B cell (primary cell): ENCODE measurements around the gene GPR173. TPM values are rescaled to one million over a fixed set of nuclear protein-coding genes. Genes with fewer than 3 reads are reported as not detected.

Experiments used
- ATAC-seq: fragments of 200-7000 bp; cut with Tn5 transposase; one replicate; pipeline ENCODE4 v1.10.0; 2021; ENCODE audit warnings: low read depth, mild to moderate bottlenecking, moderate number of reproducible peaks, moderate library complexity
- CTCF ChIA-PET: fragments of 350-600 bp; sonication (Branson Sonifier 250); formaldehyde crosslinking; loops from one replicate; lab custom pipeline; 2021; ENCODE audit warnings: antibody characterized with exemption, inconsistent platforms; lab: Charles Lee
- POLR2A ChIA-PET: fragments of 350-600 bp; sonication (Branson Sonifier 250); formaldehyde crosslinking; loops from one replicate; lab custom pipeline; 2021; ENCODE audit warnings: antibody characterized with exemption; lab: Charles Lee
- DNase-seq: peaks from one replicate; pipeline ENCODE4 v3.0.0; 2013
- H2AFZ ChIP-seq: 2 replicates; pipeline ENCODE4 v1.6.1; 2012; ENCODE audit warnings: mild to moderate bottlenecking, low read depth, low read length; ENCODE audit not compliant: insufficient read depth, poor library complexity, severe bottlenecking
- H3K27ac ChIP-seq, 2 donors: 1 replicate in 1 of 2; 2 replicates in 1 of 2; pipeline ENCODE4 v1.5.1; 2012 to 2013; ENCODE audit warnings: low read length in 2 of 2, mild to moderate bottlenecking in 2 of 2, moderate library complexity in 1 of 2
- H3K27me3 ChIP-seq, 4 experiments: fragments of 200-600 bp in 1 of 4; sonication (generic) in 1 of 4; replicated peaks in 1 of 4; 1 replicate in 2 of 4; 2 replicates in 2 of 4; pipeline versions ENCODE4 v1.6.1 to v1.7.0; 2013 to 2016; ENCODE audit warnings: low read length in 3 of 4, mild to moderate bottlenecking in 2 of 4, mixed read lengths in 1 of 4, moderate library complexity in 1 of 4; ENCODE audit not compliant: insufficient read depth in 4 of 4, control insufficient read depth in 3 of 4; ENCODE audit errors: control extremely low read depth in 1 of 4
- H3K36me3 ChIP-seq, 2 experiments: replicated peaks in 1 of 2; 1 replicate in 1 of 2; 2 replicates in 1 of 2; pipeline versions ENCODE4 v1.6.1 to v1.7.1; 2013; ENCODE audit warnings: low read length in 1 of 2; ENCODE audit not compliant: insufficient read depth in 2 of 2, control insufficient read depth in 1 of 2; ENCODE audit errors: control extremely low read depth in 1 of 2, extremely low read depth in 1 of 2
- H3K4me1 ChIP-seq, 2 donors: fragments of 200-600 bp in 1 of 2; sonication (generic) in 1 of 2; 1 replicate in 1 of 2; 2 replicates in 1 of 2; pipeline versions ENCODE4 v1.5.1 to v1.6.1; 2013 to 2017; ENCODE audit warnings: low read length in 2 of 2; ENCODE audit not compliant: control insufficient read depth in 2 of 2, insufficient read depth in 2 of 2
- H3K4me2 ChIP-seq: replicated peaks from 2 replicates; pipeline ENCODE3; 2012; ENCODE audit warnings: mild to moderate bottlenecking, low read depth, low read length; ENCODE audit not compliant: poor library complexity, severe bottlenecking
- H3K4me3 ChIP-seq, 5 experiments: fragments of 200-600 bp in 1 of 5; sonication (generic) in 1 of 5; 1 replicate in 3 of 5; 2 replicates in 2 of 5; pipeline versions ENCODE4 v1.5.1 to v1.7.0; 2011 to 2016; ENCODE audit warnings: low read length in 4 of 5, mild to moderate bottlenecking in 4 of 5, low read depth in 2 of 5, control low read depth in 1 of 5, moderate library complexity in 1 of 5; ENCODE audit not compliant: insufficient read depth in 1 of 5; ENCODE audit errors: control extremely low read depth in 1 of 5, extremely low read depth in 1 of 5
- H3K79me2 ChIP-seq: fragments of 200-600 bp; sonication (generic); one replicate; pipeline ENCODE4 v1.6.0; 2016; ENCODE audit warnings: low read length; ENCODE audit not compliant: control insufficient read depth, insufficient read depth
- H3K9ac ChIP-seq: fragments of 200-600 bp; sonication (generic); 2 replicates; pipeline ENCODE4 v1.6.1; 2017; ENCODE audit warnings: mild to moderate bottlenecking, low read length, moderate library complexity
- H3K9me3 ChIP-seq, 3 donors: one replicate each; pipeline versions ENCODE4 v1.6.1 to v1.7.1; 2013; ENCODE audit warnings: low read length in 2 of 3; ENCODE audit not compliant: control insufficient read depth in 2 of 3, insufficient read depth in 1 of 3; ENCODE audit errors: control extremely low read depth in 1 of 3
- H4K20me1 ChIP-seq: 2 replicates; pipeline ENCODE4 v1.6.0; 2012; ENCODE audit warnings: mild to moderate bottlenecking, low read length; ENCODE audit not compliant: insufficient read depth, control insufficient read depth, poor library complexity, severe bottlenecking
- H3K27ac Mint-ChIP-seq: one replicate; pipeline ENCODE4 v1.8.0; 2021; ENCODE audit warnings: mixed read lengths
- H3K27me3 Mint-ChIP-seq: one replicate; pipeline ENCODE4 v1.8.0; 2021; ENCODE audit warnings: mixed read lengths
- H3K4me1 Mint-ChIP-seq: one replicate; pipeline ENCODE4 v1.8.0; 2021; ENCODE audit warnings: mixed read lengths
- H3K4me3 Mint-ChIP-seq: one replicate; pipeline ENCODE4 v1.8.0; 2021; ENCODE audit warnings: mixed read lengths
- H3K9me3 Mint-ChIP-seq: one replicate; pipeline ENCODE4 v1.8.0; 2022; ENCODE audit warnings: mixed read lengths; ENCODE audit not compliant: insufficient read depth
- CTCF ChIP-seq: fragments of 200-600 bp; IDR thresholded peaks from one replicate; pipeline ENCODE4 v1.8.0; 2022; ENCODE audit warnings: antibody characterized with exemption, mild to moderate bottlenecking
- EZH2 ChIP-seq: IDR thresholded peaks from 2 replicates; pipeline ENCODE4 v1.6.1; 2012; ENCODE audit warnings: borderline replicate concordance, low read depth, mild to moderate bottlenecking, moderate library complexity, low read length; ENCODE audit not compliant: insufficient read depth, poor library complexity, severe bottlenecking
- WGBS: methylation state at CpG from one replicate; pipeline ENCODE4 v1.1.5; 2013; ENCODE audit warnings: missing lambda C conversion rate; ENCODE audit not compliant: insufficient coverage; 5-methylcytosine and 5-hydroxymethylcytosine counted together
- intact Hi-C: fragments of 100-400 bp; cut with micrococcal nuclease; formaldehyde crosslinking; loops from one replicate; pipeline ENCODE4 v1.10.0; 2022
- polyA plus RNA-seq: library from polyadenylated mRNA; depleted of rRNA; stranded (reverse); fragments of >200 nt; gene quantifications from 2 replicates; pipeline ENCODE4 v1.2.3, GENCODE V29; 2012
- total RNA-seq, 2 donors: library from RNA; stranded (reverse); fragments of 120-200 nt in 1 of 2; gene quantifications; 1 replicate in 1 of 2; 2 replicates in 1 of 2; pipeline versions ENCODE4 v1.2.3 to v1.2.4, GENCODE V29; 2013 to 2022

Gene GPR173
- total and polyA plus RNA-seq, 2 donors (not counting 1 experiment from before 2014, with no cell fraction given), result 0.12 TPM; not detected in 1

GRCh38 chrX:53028678-53029077 lies 19.9 kb upstream of the GPR173 start:
- POLR2A ChIA-PET, result no interaction called here
- intact Hi-C loops, result no loop called here
- H3K9ac ChIP-seq, result no peak overlapping the region
- no peak overlapping the region for H3K4me3 Mint-ChIP-seq
- TF ChIP-seq CTCF (no peak), EZH2 (no peak)
- DNase-seq (no peak), ATAC-seq (no peak)
- H3K4me3 ChIP-seq, result no peak overlapping the region
- no CpG with 5 or more reads among the region's 1 CpG for WGBS
- H3K79me2 ChIP-seq, result no peaks in the 10 kb centered on the region
- H3K27ac Mint-ChIP-seq, result no peak overlapping the region
- H3K4me1 ChIP-seq, result no peaks in the 10 kb centered on the region
- H3K4me2 ChIP-seq, result no peak overlapping the region
- no peaks in the 10 kb centered on the region for H4K20me1 ChIP-seq
- no peaks in the 10 kb centered on the region for H3K9me3 Mint-ChIP-seq
- no peak overlapping the region for H3K27ac ChIP-seq
- CTCF ChIA-PET, result no interaction called here
- H3K9me3 ChIP-seq, result no peaks in the 10 kb centered on the region
- no peak overlapping the region for H2AFZ ChIP-seq
- no peaks in the 10 kb centered on the region for H3K27me3 Mint-ChIP-seq
- peaks cover 0 to 6% (median 0%) of the 10 kb centered on the region in 4 experiments for H3K27me3 ChIP-seq
- H3K36me3 ChIP-seq, result no peaks in the 10 kb centered on the region
- H3K4me1 Mint-ChIP-seq, result no peaks in the 10 kb centered on the region

DNA sequence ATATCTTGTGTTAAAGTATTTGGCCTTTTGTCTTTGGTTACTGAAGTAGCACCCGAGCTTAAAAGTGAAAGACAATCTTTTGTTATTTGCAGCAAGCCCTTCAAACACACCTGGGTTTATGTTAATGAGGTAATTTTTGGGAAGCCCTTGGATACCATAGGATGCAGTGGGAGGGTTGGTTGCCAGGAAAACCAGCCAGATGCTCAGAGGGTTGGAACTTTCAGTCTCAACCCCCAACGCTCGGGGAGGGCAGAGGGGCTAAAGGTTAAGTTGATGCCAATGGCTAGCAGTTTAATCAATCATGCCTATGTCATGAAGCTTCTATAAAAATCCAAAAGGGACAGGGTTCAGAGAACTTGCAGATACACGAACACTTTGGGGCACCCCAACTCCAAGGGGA lies 17.2 kb upstream of the GPR173 start:
- no peak overlapping the region for H3K27ac ChIP-seq
- ATAC-seq, result no peak
- no peak overlapping the region for H3K9ac ChIP-seq
- CTCF ChIA-PET, result no interaction called here
- H3K4me1 ChIP-seq, result no peaks in the 10 kb centered on the region
- peaks cover 5% of the 10 kb centered on the region for H3K27me3 Mint-ChIP-seq
- no peak overlapping the region for H3K4me3 ChIP-seq
- WGBS, result 60% methylated on average over 1 of the region's 4 CpGs
- no peaks in the 10 kb centered on the region for H3K4me1 Mint-ChIP-seq
- H2AFZ ChIP-seq, result no peak overlapping the region
- POLR2A ChIA-PET, result no interaction called here
- no peak overlapping the region for H3K27ac Mint-ChIP-seq
- H3K79me2 ChIP-seq, result no peaks in the 10 kb centered on the region
- H4K20me1 ChIP-seq, result no peaks in the 10 kb centered on the region
- no peak overlapping the region for H3K4me2 ChIP-seq
- H3K9me3 Mint-ChIP-seq, result no peaks in the 10 kb centered on the region
- intact Hi-C loops, result no loop called here
- no peak overlapping the region for H3K4me3 Mint-ChIP-seq
- DNase-seq, result no peak
- no peaks in the 10 kb centered on the region for H3K9me3 ChIP-seq
- peaks cover 0 to 6% (median 0%) of the 10 kb centered on the region in 4 experiments for H3K27me3 ChIP-seq
- no peaks in the 10 kb centered on the region for H3K36me3 ChIP-seq
- no peak for TF ChIP-seq CTCF
- TF ChIP-seq EZH2, result no peak
